K562 (cell line): ENCODE measurements around the gene SLC16A5. TPM values are rescaled to one million over a fixed set of nuclear protein-coding genes. Genes with fewer than 3 reads are reported as not detected.

Experiments
- ASH1L ChIP-seq: fragments of 450-650 bp; IDR thresholded peaks from 2 replicates; pipeline ENCODE4 v1.6.1; 2018; ENCODE audit warnings: borderline replicate concordance, mild to moderate bottlenecking, low read depth; ENCODE audit not compliant: partially characterized antibody
- ATF6 ChIP-seq: sonication (generic); formaldehyde crosslinking; IDR thresholded peaks from 2 replicates; pipeline ENCODE4 v1.4.0; 2020; ENCODE audit warnings: mild to moderate bottlenecking, missing genetic modification reagents
- CGGBP1 ChIP-seq: fragments of 250-450 bp; sonication (Bioruptor Pico); IDR thresholded peaks from 2 replicates; pipeline ENCODE4 v1.9.0; 2021; ENCODE audit warnings: mild to moderate bottlenecking
- ETV1 ChIP-seq: fragments of 450-650 bp; conservative IDR thresholded peaks from 2 replicates; pipeline ENCODE4 v1.6.1; 2016; ENCODE audit warnings: missing genetic modification characterization, control low read depth, low read depth, missing compliant biosample characterization
- GABPB1 ChIP-seq: sonication (generic); formaldehyde crosslinking; IDR thresholded peaks from 2 replicates; pipeline ENCODE4 v1.8.0; 2022; ENCODE audit warnings: mild to moderate bottlenecking, missing genetic modification reagents
- ILK ChIP-seq: fragments of 450-650 bp; IDR thresholded peaks from 2 replicates; pipeline ENCODE4 v1.6.1; 2016; ENCODE audit warnings: missing genetic modification characterization, low read depth, mild to moderate bottlenecking, missing compliant biosample characterization, moderate library complexity, borderline replicate concordance
- JUND ChIP-seq, 2 experiments: IDR thresholded peaks; 2 replicates in 1 of 2; 3 replicates in 1 of 2; pipeline ENCODE4 v1.6.1; 2011; ENCODE audit warnings: borderline replicate concordance in 2 of 2, low read depth in 2 of 2, low read length in 2 of 2, improper control_type of control experiment in 1 of 2, missing biosample characterization in 1 of 2, missing genetic modification characterization in 1 of 2, missing genetic modification reagents in 1 of 2
- KLF13 ChIP-seq: fragments of 450-650 bp; IDR thresholded peaks from 2 replicates; pipeline ENCODE4 v1.6.1; 2016; ENCODE audit warnings: missing genetic modification characterization, low read depth, mild to moderate bottlenecking, missing compliant biosample characterization, moderate library complexity, borderline replicate concordance
- MXI1 ChIP-seq: IDR thresholded peaks from 2 replicates; pipeline ENCODE4 v1.6.1; 2011; ENCODE audit warnings: low read depth, mild to moderate bottlenecking, improper control_type of control experiment, low read length
- NFYB ChIP-seq: IDR thresholded peaks from 2 replicates; pipeline ENCODE4 v1.6.1; 2011; ENCODE audit warnings: mild to moderate bottlenecking, moderate library complexity; ENCODE audit not compliant: insufficient read length; ENCODE audit errors: extremely low read depth
- PHF20 ChIP-seq: fragments of 450-650 bp; IDR thresholded peaks from 2 replicates; pipeline ENCODE4 v1.6.1; 2018; ENCODE audit not compliant: partially characterized antibody
- SMAD4 ChIP-seq: fragments of 250-450 bp; sonication (Bioruptor Pico); conservative IDR thresholded peaks from 2 replicates; pipeline ENCODE4 v1.8.0; 2021; ENCODE audit warnings: inconsistent platforms, mild to moderate bottlenecking, moderate library complexity
- TAF15 ChIP-seq: fragments of 200-400 bp; formaldehyde crosslinking; IDR thresholded peaks from 2 replicates; pipeline ENCODE4 v1.6.1; 2017; ENCODE audit warnings: mild to moderate bottlenecking, low read depth, low read length, moderate library complexity
- YY1 ChIP-seq, 3 experiments: IDR thresholded peaks; 2 replicates each; pipeline ENCODE4 v1.6.1; 2011; ENCODE audit warnings: low read length in 2 of 3, mild to moderate bottlenecking in 2 of 3, moderate library complexity in 2 of 3, borderline replicate concordance in 1 of 3, control low read depth in 1 of 3, low read depth in 1 of 3; ENCODE audit not compliant: insufficient read depth in 3 of 3, insufficient replicate concordance in 2 of 3, control insufficient read depth in 1 of 3, insufficient read length in 1 of 3; ENCODE audit errors: extremely low read depth in 1 of 3
- ZNF253 ChIP-seq: fragments of 250-450 bp; sonication (Bioruptor Pico); conservative IDR thresholded peaks from 2 replicates; pipeline ENCODE4 v1.6.1; 2021; ENCODE audit warnings: mild to moderate bottlenecking
- polyA plus RNA-seq, 8 experiments: library from polyadenylated mRNA; depleted of rRNA in 4 of 8; stranded (reverse) in 5 of 8; unstranded in 3 of 8; fragments of >200 nt; fragmentation: Nextera tagmentation in 2 of 8; fragmentation: Illumina TruSeq in 1 of 8; extraction: Ambion mirVana in 2 of 8; extraction: Trizol in 1 of 8; gene quantifications; 2 replicates each; pipeline versions ENCODE4 v1.2.1 to v1.2.3, GENCODE V29; 2011 to 2014; ENCODE audit warnings: inconsistent platforms in 1 of 8, missing spikeins in 1 of 8
- total RNA-seq, 7 experiments: library from RNA; depleted of rRNA in 6 of 7; stranded (reverse); fragments of >200 nt in 6 of 7; fragmentation: Illumina TruSeq in 2 of 7; extraction: Trizol in 2 of 7; gene quantifications; 2 replicates each; pipeline versions ENCODE4 v1.2.1 to v1.2.3, GENCODE V29; 2011 to 2021; ENCODE audit warnings: low replicate concordance in 1 of 7
- TF ChIP-seq, protein P1 (sequence below), 3 experiments: fragments of 200-800 bp in 1 of 3; fragments of 250-450 bp in 1 of 3; fragments of 450-650 bp in 1 of 3; sonication (Bioruptor Pico) in 1 of 3; sonication (Bioruptor generic) in 1 of 3; formaldehyde crosslinking in 1 of 3; IDR thresholded peaks; 2 replicates each; pipeline versions ENCODE4 v1.6.1 to v1.8.0; 2016 to 2022; ENCODE audit warnings: mild to moderate bottlenecking in 2 of 3, missing genetic modification characterization in 2 of 3, missing compliant biosample characterization in 1 of 3, moderate library complexity in 1 of 3
- TF ChIP-seq, protein P2 (sequence below): fragments of 250-450 bp; sonication (Bioruptor Pico); IDR thresholded peaks from 2 replicates; pipeline ENCODE4 v1.8.0; 2022; ENCODE audit warnings: moderate library complexity, mild to moderate bottlenecking, inconsistent platforms

SLC16A5 gene
- total and polyA plus RNA-seq, 9 of the 15 experiments (the other 6 are each of a cell fraction or from before 2014, with no cell fraction given): 0.06 to 2.6 (median 0.91) TPM

- no peak for TF ChIP-seq CGGBP1 (CRISPR knock-in tag)
- TF ChIP-seq ASH1L: no peak
- TF ChIP-seq ATF6 (CRISPR knock-in tag): no peak; the same call in 1 of the 2 replicates
- 0 out of 2 replicates have a peak, but pooled peaks have one; percentile 37 for TF ChIP-seq MXI1
- no peak for TF ChIP-seq ZNF253 (CRISPR knock-in tag)
- 0 out of 2 replicates have a peak, but pooled peaks have one; percentile 58 for TF ChIP-seq SMAD4 (CRISPR knock-in tag)
- TF ChIP-seq KLF13 (tag): peak; percentile 49; the same call in 1 of the 2 replicates
- TF ChIP-seq TAF15: no peak
- TF ChIP-seq, protein P1, sequence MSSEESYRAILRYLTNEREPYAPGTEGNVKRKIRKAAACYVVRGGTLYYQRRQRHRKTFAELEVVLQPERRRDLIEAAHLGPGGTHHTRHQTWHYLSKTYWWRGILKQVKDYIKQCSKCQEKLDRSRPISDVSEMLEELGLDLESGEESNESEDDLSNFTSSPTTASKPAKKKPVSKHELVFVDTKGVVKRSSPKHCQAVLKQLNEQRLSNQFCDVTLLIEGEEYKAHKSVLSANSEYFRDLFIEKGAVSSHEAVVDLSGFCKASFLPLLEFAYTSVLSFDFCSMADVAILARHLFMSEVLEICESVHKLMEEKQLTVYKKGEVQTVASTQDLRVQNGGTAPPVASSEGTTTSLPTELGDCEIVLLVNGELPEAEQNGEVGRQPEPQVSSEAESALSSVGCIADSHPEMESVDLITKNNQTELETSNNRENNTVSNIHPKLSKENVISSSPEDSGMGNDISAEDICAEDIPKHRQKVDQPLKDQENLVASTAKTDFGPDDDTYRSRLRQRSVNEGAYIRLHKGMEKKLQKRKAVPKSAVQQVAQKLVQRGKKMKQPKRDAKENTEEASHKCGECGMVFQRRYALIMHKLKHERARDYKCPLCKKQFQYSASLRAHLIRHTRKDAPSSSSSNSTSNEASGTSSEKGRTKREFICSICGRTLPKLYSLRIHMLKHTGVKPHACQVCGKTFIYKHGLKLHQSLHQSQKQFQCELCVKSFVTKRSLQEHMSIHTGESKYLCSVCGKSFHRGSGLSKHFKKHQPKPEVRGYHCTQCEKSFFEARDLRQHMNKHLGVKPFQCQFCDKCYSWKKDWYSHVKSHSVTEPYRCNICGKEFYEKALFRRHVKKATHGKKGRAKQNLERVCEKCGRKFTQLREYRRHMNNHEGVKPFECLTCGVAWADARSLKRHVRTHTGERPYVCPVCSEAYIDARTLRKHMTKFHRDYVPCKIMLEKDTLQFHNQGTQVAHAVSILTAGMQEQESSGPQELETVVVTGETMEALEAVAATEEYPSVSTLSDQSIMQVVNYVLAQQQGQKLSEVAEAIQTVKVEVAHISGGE (CRISPR knock-in tag; IDR thresholded peaks at IDR 0.05): peak; percentile 86 to 96 (median 86); a peak in 5 of 6 replicates
- TF ChIP-seq, protein P2, sequence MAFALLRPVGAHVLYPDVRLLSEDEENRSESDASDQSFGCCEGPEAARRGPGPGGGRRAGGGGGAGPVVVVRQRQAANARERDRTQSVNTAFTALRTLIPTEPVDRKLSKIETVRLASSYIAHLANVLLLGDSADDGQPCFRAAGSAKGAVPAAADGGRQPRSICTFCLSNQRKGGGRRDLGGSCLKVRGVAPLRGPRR (CRISPR knock-in tag): no peak
- TF ChIP-seq JUND (IDR thresholded peaks at IDR 0.05; ENCODE audit: borderline replicate concordance, low read depth, low read length): peak; percentile 24; the same call in 1 of the 2 replicates
- no peak; the same call in 2 of the 3 replicates for TF ChIP-seq JUND (tag; IDR thresholded peaks at IDR 0.05; ENCODE audit: borderline replicate concordance, low read depth, low read length)
- TF ChIP-seq ETV1 (tag): peak; percentile 46; the same call in 1 of the 2 replicates
- peak; percentile 65; the same call in 1 of the 2 replicates for TF ChIP-seq GABPB1 (CRISPR knock-in tag)
- TF ChIP-seq PHF20: peak; percentile 13
- TF ChIP-seq YY1 (IDR thresholded peaks at IDR 0.05; ENCODE audit: borderline replicate concordance in 1 of 3, control insufficient read depth in 1 of 3, extremely low read depth in 1 of 3, insufficient read depth in 3 of 3, insufficient read length in 1 of 3, insufficient replicate concordance in 2 of 3, low read depth in 1 of 3, low read length in 2 of 3): peak in 2 of 3 experiments; percentile 23 to 50
- no peak for TF ChIP-seq ILK (tag)
- no peak for TF ChIP-seq NFYB
Measured at GRCh38 chr17:75109407-75110233, 21.9 kb downstream of the SLC16A5 start, which contains the start of gene ARMC7 (continued).
